SKM-1 treated with dmso at 0.1 percent for 144 hours (cell line): Measurements from ENCODE around the gene KIF1C.
"Not testable (repeated sequence)": the region's sequence is repeated elsewhere in the genome, so short reads cannot be mapped to it uniquely, and the experiment has no call there.

Experiments used
- DNase-seq: peaks from one replicate; lab custom pipeline; 2025; ENCODE audit not compliant: unreplicated experiment; lab: John Stamatoyannopoulos, UW

KIF1C gene

DNA sequence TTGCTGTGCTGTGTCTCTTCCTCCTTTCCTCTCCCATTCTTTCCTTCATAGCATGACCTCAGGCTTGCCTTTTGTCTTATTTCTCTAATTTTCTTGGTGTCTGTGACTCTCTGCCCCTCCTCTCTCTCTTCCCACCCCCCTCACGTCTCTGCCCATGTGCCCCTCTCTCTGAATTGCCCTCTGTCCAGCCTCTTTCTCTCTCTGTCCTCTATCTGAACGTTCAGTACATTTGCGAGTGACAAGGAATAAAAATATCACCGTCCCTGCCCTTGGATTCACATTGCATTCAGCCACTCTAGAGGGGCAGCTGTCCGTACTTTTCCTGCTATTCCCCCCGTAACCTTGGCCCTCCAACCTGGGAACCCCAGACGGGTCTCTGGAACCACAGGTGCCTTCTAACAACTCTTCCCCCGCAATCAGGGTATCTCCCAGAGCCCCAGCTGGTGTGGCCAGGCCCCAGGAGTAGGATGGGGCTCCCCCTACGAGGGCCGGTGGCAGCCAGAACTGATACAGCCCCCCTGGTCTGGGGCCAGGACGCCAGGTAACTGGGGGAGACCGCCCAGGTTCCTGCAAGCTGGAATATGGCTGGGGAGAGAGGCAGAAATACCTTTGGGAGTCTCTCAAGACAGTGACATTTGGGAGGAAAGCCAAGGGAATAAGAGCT is 1.8 kb downstream of the KIF1C start:
- DNase-seq, result no peak

DNA sequence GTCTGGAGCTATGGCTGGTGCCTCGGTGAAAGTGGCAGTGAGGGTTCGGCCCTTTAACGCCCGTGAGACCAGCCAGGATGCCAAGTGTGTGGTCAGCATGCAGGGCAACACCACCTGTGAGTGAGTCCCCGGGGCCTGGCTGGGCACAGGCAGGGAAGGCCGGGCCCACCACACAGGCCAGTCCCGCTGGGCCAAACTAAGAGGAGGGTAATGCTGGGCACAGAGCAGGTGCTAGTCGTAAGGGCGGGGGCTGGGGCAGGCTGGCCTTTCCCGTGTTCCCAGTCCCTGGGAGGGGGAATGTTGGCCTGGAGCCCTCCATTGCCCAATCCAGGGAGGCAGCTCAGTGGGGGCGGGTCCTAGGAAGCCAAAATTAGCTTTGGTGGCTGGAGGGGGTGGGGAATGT is 2.5 kb downstream of the KIF1C start:
- DNase-seq, result no peak

DNA sequence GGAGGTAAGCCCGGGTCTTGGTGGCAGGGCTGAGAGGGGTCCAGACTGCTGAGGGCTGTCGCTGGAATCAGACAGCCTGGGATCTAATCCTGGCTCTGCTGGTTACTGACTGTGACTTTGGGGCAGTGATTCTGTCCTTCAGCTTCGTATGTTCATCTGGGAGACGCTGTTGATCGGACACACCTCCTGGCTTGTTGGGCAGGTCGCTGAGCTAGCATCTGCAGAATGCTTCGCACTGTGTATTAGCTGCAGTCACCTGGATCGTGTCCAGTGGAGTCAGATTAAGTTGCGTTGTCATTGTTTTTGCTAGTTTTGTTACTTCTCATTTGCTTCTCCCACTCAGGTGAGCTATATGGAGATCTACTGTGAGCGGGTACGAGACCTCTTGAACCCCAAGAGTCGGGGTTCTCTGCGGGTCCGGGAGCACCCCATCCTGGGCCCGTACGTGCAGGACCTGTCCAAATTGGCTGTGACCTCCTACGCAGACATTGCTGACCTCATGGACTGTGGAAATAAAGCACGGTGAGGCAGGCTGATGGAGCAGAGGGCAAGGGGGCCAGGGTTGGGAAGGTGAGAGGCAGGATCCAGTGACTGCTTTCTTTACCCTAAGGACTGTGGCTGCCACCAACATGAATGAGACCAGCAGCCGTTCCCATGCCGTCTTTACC is 4.5 kb downstream of the KIF1C start:
- DNase-seq, result no peak

DNA sequence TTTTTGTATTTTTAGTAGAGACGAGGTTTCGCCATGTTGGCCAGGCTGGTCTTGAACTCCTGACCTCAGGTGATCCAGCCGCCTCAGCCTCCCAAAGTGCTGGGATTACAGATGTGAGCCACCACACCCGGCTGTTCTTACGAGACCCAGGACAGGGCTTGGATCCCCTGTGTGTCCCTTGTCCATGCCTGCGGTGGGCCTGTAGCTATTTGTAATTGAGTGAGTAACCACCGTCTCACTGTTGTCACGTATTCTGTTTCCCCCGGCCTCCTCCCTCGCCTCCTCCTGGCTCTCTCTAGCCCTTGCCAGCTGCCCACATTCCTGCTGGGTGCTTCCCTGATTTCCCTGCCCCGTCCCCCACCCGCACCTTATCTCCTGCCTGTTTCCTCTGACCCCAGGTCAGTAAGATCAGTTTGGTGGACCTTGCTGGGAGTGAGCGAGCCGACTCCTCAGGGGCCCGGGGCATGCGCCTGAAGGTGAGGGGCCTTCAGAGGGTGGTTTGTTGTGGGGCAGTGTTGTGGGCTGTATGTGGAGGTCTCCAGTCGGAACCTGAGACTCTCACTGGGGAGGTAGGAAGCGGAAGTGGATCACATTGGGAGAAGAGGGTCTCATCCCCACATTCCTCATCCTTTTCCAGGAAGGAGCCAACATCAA is 5.6 kb downstream of the KIF1C start:
- no peak for DNase-seq

GRCh38 chr17:5011928-5012327 is 14.2 kb downstream of the KIF1C start:
- no peak for DNase-seq

GRCh38 chr17:5014357-5014756 is 16.6 kb downstream of the KIF1C start:
- no peak for DNase-seq

- no peak for DNase-seq
Observed at GRCh38 chr17:5019475-5019956, 21.8 kb downstream of the KIF1C start.

DNA sequence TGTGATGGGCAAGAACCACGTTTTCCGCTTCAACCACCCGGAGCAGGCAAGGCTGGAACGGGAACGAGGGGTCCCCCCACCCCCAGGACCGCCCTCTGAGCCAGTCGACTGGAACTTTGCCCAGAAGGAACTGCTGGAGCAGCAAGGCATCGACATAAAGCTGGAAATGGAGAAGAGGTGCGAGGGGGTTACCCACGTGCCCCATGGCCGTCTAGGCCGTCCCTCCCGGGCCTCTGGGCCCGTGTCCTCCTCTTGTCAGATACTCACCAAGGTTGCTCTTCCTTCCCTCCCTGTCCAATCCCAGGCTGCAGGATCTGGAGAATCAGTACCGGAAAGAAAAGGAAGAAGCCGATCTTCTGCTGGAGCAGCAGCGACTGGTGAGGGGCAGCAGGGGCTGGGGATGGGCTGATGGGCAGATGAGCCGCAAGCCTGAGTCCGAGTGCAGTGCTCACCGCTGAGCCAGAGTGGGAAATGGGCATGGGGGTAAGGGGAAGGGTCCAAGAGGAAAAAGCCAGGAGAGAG is 22.8 kb downstream of the KIF1C start:
- DNase-seq, result no peak

GRCh38 chr17:5022171-5022711 is 24.5 kb downstream of the KIF1C start:
- DNase-seq, result no peak

DNA sequence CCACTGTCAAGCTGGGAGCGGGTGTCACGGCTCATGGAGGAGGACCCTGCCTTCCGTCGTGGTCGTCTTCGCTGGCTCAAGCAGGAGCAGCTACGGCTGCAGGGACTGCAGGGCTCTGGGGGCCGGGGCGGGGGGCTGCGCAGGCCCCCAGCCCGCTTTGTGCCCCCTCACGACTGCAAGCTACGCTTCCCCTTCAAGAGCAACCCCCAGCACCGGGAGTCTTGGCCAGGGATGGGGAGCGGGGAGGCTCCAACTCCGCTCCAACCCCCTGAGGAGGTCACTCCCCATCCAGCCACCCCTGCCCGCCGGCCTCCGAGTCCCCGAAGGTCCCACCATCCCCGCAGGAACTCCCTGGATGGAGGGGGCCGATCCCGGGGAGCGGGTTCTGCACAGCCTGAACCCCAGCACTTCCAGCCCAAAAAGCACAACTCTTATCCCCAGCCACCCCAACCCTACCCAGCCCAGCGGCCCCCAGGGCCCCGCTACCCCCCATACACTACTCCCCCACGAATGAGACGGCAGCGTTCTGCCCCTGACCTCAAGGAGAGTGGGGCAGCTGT is 25.9 kb downstream of the KIF1C start:
- DNase-seq, result no peak

DNA sequence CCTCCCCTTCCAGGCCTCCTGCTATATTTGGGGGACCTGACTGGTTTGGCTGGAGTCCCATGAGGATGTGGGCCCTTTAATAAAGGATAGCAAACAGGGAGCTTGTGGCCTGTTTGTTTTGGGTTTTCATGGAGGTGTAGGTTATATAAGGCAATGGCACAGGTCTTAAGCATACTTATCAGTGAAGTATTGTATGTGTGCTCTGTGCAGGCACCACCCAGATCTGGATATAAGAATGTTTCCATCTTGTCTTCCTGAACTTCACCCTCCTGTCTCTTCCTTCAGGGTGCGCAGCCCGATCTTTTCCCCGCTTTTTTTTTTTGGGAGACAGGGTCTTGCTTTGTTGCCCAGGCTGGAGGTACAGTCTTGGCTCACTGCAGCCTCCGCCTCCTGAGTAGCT is 26.9 kb downstream of the KIF1C start:
- no peak for DNase-seq

DNA sequence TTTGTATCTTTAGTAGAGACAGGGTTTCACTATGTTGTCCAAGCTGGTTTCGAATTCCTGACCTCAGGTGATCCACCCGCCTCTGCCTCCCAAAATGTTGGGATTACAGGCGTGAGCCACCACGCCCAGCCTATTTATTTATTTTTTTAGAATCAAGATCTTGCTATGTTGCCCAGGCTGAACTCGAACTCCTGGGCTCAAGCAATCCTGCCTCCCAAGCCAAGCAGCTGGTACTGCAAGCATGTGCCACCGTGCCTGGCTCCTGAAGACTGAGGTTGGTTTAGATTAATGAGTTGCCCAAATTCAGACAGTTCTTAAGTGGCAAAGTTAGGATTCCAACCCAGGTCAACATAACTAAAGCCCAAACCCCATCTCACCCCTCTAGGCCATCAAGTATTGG is 29.5 kb downstream of the KIF1C start:
- DNase-seq, result no peak

- DNase-seq, result no peak
Observed at GRCh38 chr17:5027916-5028315, 30.2 kb downstream of the KIF1C start.

DNA sequence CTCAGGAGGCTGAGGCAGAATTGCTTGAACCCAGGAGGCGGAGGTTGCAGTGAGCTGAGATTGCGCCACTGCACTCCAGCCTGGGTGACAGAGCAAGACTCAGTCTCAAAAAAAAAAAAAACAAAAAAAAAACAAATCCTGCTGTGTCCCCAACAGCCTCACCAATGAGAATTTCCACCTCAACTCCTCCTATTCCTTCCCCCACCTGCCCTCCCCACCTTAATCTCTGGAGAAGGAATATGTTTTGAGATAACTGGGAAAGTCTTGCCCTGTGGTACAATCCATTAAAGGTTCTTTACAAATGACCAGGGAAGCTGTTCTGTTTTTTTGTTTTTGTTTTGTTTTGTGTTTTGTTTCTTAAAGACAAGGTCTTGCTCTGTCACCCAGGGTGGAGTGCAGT is 32.4 kb downstream of the KIF1C start:
- not testable (repeated sequence) for DNase-seq

GRCh38 chr17:5031365-5032082 is 33.8 kb downstream of the KIF1C start:
- DNase-seq, result peak; percentile 51

DNA sequence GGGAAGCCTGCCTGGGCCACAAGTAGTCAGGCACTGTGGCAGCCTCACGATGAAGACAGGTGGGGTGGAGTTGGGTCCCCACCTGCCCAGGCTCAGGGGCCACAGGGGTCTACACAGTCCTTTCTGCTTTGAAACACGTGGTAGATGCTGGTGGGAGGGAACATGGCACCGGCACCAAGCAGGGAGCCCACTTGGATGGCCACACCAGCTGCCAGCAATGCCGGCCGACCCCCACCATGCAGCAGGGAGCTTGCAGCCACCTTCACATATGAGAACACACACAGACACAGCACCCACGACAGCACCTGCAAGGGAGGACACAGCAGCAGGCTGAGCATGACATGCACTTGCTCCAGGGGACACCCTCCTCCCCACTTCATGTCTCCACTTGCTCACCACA is 35.1 kb downstream of the KIF1C start:
- DNase-seq, result no peak

DNA sequence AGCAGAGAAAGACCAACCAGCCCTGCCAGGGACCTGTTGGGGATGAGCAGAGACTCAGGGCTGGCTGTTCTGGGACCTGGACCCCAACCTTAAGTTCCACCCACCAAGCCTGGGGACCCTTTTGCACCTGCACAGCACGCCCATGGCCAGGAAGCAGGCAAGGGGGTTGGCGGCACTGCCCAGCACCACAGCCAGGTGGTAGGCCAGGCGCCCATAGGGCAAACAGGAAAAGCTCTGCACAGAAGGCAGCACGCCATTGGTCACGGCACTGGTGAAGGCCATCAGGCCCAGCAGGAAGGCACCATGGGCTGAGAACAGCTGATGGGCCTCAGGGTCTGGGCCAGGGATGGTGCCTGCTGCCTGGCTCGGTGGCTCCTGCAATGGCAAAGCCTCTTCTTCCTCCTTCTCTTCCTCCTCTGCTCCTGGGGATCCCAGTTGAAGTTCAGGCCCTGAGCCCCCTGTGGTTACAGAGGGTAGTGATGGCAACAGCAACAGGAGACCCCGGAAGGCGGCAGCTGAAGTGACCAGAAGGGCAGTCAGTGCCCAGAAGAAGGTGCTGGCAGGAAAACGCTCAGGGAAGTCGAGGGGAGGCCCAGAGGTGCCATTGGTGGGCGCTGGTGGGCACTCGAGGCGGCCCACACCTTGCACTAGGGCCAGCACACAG is 35.7 kb downstream of the KIF1C start:
- no peak for DNase-seq

GRCh38 chr17:5034063-5034462 is 36.3 kb downstream of the KIF1C start:
- DNase-seq, result no peak

GRCh38 chr17:5034651-5035050 is 36.9 kb downstream of the KIF1C start:
- no peak for DNase-seq

DNA sequence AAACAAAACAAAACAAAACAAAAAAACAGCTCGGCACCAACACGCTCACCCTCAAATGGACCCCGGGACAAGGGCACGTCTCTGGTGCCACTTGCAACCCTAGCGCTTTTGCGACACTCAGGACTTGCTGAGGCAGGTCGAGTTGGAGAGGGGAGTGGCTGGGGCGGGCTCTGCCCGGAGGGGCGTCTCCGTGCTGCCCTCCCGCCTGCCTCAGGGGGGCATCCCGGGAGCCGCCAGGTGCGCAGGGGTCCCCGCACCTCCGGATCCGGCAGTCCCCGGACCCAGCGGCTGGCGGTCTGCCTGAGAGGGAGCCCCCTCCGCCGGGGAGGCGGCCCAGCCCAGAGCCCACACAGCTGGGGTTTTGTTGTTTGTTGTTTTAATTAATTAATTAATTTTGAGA is 37.6 kb downstream of the KIF1C start, which contains the start of gene SLC52A1:
TSS of gene SLC52A1 (minus strand) at position 112 of the 400 bp plus-strand sequence. CDS start 820 bp downstream, outside the sequence.
- DNase-seq, result no peak
